ENCODE data around the gene DYNC2H1. TPM values are rescaled to one million over a fixed set of nuclear protein-coding genes. Genes with fewer than 3 reads are reported as not detected.

DYNC2H1 gene
- polyA plus RNA-seq, 4 donors: 0.22 to 9.1 (median 2.4) TPM

- FAIRE-seq (no peak), DNase-seq (no peak)
These were observed 113.6 kb downstream of the DYNC2H1 start for GRCh38 chr11:103222806-103223205.

DNA sequence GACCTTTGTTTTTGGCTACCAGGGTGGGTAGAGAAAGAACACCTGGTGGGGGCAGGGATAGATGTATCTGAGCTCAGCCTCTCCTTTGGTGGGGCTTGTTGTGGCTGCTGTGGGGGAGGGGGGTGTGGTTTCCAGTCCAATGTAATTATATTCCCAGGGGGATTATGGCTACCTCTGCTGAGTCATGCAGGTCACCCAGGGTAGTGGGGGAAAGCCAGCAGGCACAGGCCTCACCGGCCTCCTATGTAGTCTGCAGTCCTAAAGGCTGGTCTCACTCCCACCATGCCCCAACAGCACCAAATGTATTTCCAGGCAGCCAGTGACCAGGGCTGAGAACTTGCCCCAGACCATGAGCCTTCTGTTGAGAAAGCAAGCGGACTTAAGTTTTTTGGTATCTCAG is 119.6 kb downstream of the DYNC2H1 start:
- H3K27ac ChIP-seq (ENCODE audit: low read depth in 1 of 3, low read length in 2 of 3): no peak overlapping the region
- WGBS, 3 donors: 88 to 100% (median 93%) methylated on average over 2 of the region's 2 CpGs
- FAIRE-seq: no peak

More at GRCh38 chr11:103222806-103223205, 113.6 kb downstream of the DYNC2H1 start:
- H3K27me3 ChIP-seq (ENCODE audit: control insufficient read depth in 3 of 3, insufficient read depth in 3 of 3, low read length in 3 of 3): no peaks in the 10 kb centered on the region
- no peaks in the 10 kb centered on the region for H3K9me3 ChIP-seq (ENCODE audit: control insufficient read depth in 2 of 2, insufficient read depth in 1 of 2, low read depth in 1 of 2, low read length in 1 of 2)
- no peaks in the 10 kb centered on the region for H3K4me1 ChIP-seq (ENCODE audit: control insufficient read depth in 3 of 3, insufficient read depth in 2 of 3, low read depth in 1 of 3, low read length in 2 of 3)
- no peaks in the 10 kb centered on the region for H3K36me3 ChIP-seq (ENCODE audit: control insufficient read depth in 3 of 3, insufficient read depth in 2 of 3, low read depth in 1 of 3, low read length in 3 of 3)
- WGBS, 3 donors: 66 to 71% (median 70%) methylated on average over 3 of the region's 3 CpGs
- H3K4me3 ChIP-seq (ENCODE audit: low read depth in 1 of 3, low read length in 3 of 3): no peak overlapping the region
- H3K27ac ChIP-seq (ENCODE audit: low read depth in 1 of 3, low read length in 2 of 3): no peak overlapping the region

DNA sequence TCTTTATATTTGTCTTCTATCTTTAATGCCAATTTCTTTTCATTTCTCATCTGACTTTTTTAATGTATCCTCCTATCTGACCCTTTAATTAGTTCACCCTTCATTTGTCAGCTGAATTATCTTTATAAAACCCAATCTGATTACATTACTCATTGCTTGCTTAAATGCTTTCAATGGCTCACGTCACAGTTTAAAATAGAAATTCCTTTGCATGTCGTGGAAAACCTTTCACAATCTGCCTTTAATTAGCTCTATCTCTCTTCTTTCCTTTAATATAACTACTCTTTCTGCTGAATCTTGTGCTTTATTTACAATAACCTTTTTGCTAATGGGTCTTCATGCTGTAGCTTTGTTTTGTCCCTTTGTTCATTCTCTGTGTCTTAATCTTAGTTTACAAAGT is 125.7 kb downstream of the DYNC2H1 start:
- Histone ChIP-seq H3K27ac (ENCODE audit: low read depth in 1 of 3, low read length in 2 of 3) (no peak overlapping the region), H3K27me3 (ENCODE audit: control insufficient read depth in 3 of 3, insufficient read depth in 3 of 3, low read length in 3 of 3) (no peaks in the 10 kb centered on the region), H3K36me3 (ENCODE audit: control insufficient read depth in 3 of 3, insufficient read depth in 2 of 3, low read depth in 1 of 3, low read length in 3 of 3) (no peaks in the 10 kb centered on the region), H3K4me3 (ENCODE audit: low read depth in 1 of 3, low read length in 3 of 3) (no peak overlapping the region), H3K4me1 (ENCODE audit: control insufficient read depth in 3 of 3, insufficient read depth in 2 of 3, low read depth in 1 of 3, low read length in 2 of 3) (no peaks in the 10 kb centered on the region), H3K9me3 (ENCODE audit: control insufficient read depth in 2 of 2, insufficient read depth in 1 of 2, low read depth in 1 of 2, low read length in 1 of 2) (no peaks in the 10 kb centered on the region)
- DNase-seq: no peak
- FAIRE-seq: no peak
- WGBS, 3 donors: 63 to 88% (median 81%) methylated on average over 2 of the region's 2 CpGs

More for the DNA sequence above, 119.6 kb downstream of the DYNC2H1 start:
- H3K27me3 ChIP-seq (ENCODE audit: control insufficient read depth in 3 of 3, insufficient read depth in 3 of 3, low read length in 3 of 3): no peaks in the 10 kb centered on the region
- H3K36me3 ChIP-seq (ENCODE audit: control insufficient read depth in 3 of 3, insufficient read depth in 2 of 3, low read depth in 1 of 3, low read length in 3 of 3): no peaks in the 10 kb centered on the region
- no peak overlapping the region for H3K4me3 ChIP-seq (ENCODE audit: low read depth in 1 of 3, low read length in 3 of 3)
- H3K9me3 ChIP-seq (ENCODE audit: control insufficient read depth in 2 of 2, insufficient read depth in 1 of 2, low read depth in 1 of 2, low read length in 1 of 2): no peaks in the 10 kb centered on the region
- no peaks in the 10 kb centered on the region for H3K4me1 ChIP-seq (ENCODE audit: control insufficient read depth in 3 of 3, insufficient read depth in 2 of 3, low read depth in 1 of 3, low read length in 2 of 3)
- DNase-seq: no peak

DNA sequence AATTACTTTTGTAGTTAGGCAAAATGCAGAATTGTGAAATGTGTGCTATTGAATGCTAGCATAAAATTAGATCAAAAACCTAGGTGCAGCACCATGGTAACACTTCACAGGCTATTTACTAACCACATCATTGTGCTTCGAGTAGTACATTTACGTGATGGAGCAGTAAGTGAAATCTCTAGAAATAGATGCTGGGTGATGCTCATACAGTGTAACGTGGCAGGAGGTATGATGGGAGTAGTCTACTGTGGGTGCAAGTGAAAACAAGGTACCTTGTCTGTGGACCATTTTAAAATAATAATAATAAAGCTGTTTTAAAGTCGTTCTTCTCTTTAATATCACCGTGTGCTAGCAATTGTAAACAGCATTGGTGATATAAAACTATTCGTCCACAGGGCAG is 132.3 kb downstream of the DYNC2H1 start:
- Histone ChIP-seq H3K27me3 (ENCODE audit: control insufficient read depth in 3 of 3, insufficient read depth in 3 of 3, low read length in 3 of 3) (no peaks in the 10 kb centered on the region), H3K27ac (ENCODE audit: low read depth in 1 of 3, low read length in 2 of 3) (no peak overlapping the region), H3K36me3 (ENCODE audit: control insufficient read depth in 3 of 3, insufficient read depth in 2 of 3, low read depth in 1 of 3, low read length in 3 of 3) (peaks cover 0 to 4% (median 0%) of the 10 kb centered on the region in 3 donors), H3K4me3 (ENCODE audit: low read depth in 1 of 3, low read length in 3 of 3) (no peak overlapping the region), H3K4me1 (ENCODE audit: control insufficient read depth in 3 of 3, insufficient read depth in 2 of 3, low read depth in 1 of 3, low read length in 2 of 3) (no peaks in the 10 kb centered on the region), H3K9me3 (ENCODE audit: control insufficient read depth in 2 of 2, insufficient read depth in 1 of 2, low read depth in 1 of 2, low read length in 1 of 2) (no peaks in the 10 kb centered on the region)
- FAIRE-seq: no peak
- WGBS, 3 donors: 71 to 87% (median 81%) methylated on average over 6 of the region's 6 CpGs
- no peak for DNase-seq

- no peak overlapping the region for H3K27ac ChIP-seq (ENCODE audit: low read depth in 1 of 3, low read length in 2 of 3)
- no peaks in the 10 kb centered on the region for H3K4me1 ChIP-seq (ENCODE audit: control insufficient read depth in 3 of 3, insufficient read depth in 2 of 3, low read depth in 1 of 3, low read length in 2 of 3)
- no peak for FAIRE-seq
- no peaks in the 10 kb centered on the region for H3K27me3 ChIP-seq (ENCODE audit: control insufficient read depth in 3 of 3, insufficient read depth in 3 of 3, low read length in 3 of 3)
- no peak for DNase-seq
- H3K9me3 ChIP-seq (ENCODE audit: control insufficient read depth in 2 of 2, insufficient read depth in 1 of 2, low read depth in 1 of 2, low read length in 1 of 2): no peaks in the 10 kb centered on the region
- H3K36me3 ChIP-seq (ENCODE audit: control insufficient read depth in 3 of 3, insufficient read depth in 2 of 3, low read depth in 1 of 3, low read length in 3 of 3): no peaks in the 10 kb centered on the region
- no peak overlapping the region for H3K4me3 ChIP-seq (ENCODE audit: low read depth in 1 of 3, low read length in 3 of 3)
These were observed 144.9 kb downstream of the DYNC2H1 start for GRCh38 chr11:103254123-103254522.

DNA sequence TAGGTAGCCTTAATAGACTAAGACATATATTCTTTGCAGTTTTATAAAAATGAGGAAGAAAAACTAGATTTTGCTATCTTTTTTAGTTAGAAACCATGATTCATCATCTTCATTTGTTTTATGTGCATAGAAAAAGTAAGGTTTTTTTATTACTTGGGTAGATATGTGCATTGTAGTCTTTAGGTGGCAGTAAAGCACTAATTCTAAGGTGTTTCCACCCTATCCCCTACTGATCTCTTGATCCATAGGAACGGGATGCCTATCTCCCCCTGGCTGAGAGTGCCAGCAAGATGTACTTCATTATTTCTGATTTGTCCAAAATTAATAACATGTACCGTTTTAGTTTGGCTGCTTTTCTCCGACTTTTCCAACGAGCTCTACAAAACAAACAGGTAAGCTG is 148.1 kb downstream of the DYNC2H1 start:
- DNase-seq (peak in 1 of 2 donors; percentile 14), FAIRE-seq (no peak)
- H3K36me3 ChIP-seq (ENCODE audit: control insufficient read depth in 3 of 3, insufficient read depth in 2 of 3, low read depth in 1 of 3, low read length in 3 of 3): peaks cover 0 to 8% (median 0%) of the 10 kb centered on the region in 3 donors
- no peaks in the 10 kb centered on the region for H3K9me3 ChIP-seq (ENCODE audit: control insufficient read depth in 2 of 2, insufficient read depth in 1 of 2, low read depth in 1 of 2, low read length in 1 of 2)
- WGBS, 3 donors: 73 to 88% (median 77%) methylated on average over 4 of the region's 4 CpGs
- no peaks in the 10 kb centered on the region for H3K27me3 ChIP-seq (ENCODE audit: control insufficient read depth in 3 of 3, insufficient read depth in 3 of 3, low read length in 3 of 3)
- no peaks in the 10 kb centered on the region for H3K4me1 ChIP-seq (ENCODE audit: control insufficient read depth in 3 of 3, insufficient read depth in 2 of 3, low read depth in 1 of 3, low read length in 2 of 3)
- no peak overlapping the region for H3K27ac ChIP-seq (ENCODE audit: low read depth in 1 of 3, low read length in 2 of 3)
- no peak overlapping the region for H3K4me3 ChIP-seq (ENCODE audit: low read depth in 1 of 3, low read length in 3 of 3)

DNA sequence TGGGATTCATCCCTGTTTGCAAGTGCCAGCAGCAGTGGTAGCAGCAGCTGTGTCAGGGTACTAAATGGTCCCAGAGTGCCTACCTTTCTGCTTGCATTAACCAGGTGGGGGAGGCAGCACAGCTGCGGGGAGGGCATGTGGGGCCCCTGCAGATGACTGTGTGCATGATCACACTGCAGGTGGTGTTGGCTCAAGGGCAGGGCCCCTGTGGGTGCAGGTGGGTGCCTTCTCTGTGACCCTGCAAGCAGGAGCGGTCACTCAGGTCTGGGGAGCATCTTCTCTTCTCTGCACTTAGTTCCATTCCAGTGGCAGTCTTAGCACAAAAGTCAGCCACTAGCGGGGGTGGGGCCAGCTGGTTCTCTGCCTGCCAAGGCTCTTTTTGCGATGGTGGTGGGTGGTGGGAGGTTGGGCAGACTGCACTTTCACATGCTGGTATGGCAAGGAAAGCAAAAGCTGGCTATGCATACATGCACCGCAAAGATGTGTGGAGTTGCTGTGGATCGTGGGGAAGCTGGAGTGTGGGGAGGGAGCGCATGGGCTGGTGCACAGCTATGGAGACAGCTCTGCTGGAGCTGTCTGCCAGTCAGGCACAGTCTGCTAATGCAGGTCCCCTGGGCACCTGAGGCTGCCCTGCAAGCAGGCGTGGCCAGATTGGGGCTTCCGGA is 157.1 kb downstream of the DYNC2H1 start:
- DNase-seq (no peak), FAIRE-seq (no peak)
- Histone ChIP-seq H3K9me3 (ENCODE audit: control insufficient read depth in 2 of 2, insufficient read depth in 1 of 2, low read depth in 1 of 2, low read length in 1 of 2) (no peaks in the 10 kb centered on the region), H3K4me3 (ENCODE audit: low read depth in 1 of 3, low read length in 3 of 3) (no peak overlapping the region), H3K27me3 (ENCODE audit: control insufficient read depth in 3 of 3, insufficient read depth in 3 of 3, low read length in 3 of 3) (no peaks in the 10 kb centered on the region), H3K36me3 (ENCODE audit: control insufficient read depth in 3 of 3, insufficient read depth in 2 of 3, low read depth in 1 of 3, low read length in 3 of 3) (peaks cover 0 to 4% (median 0%) of the 10 kb centered on the region in 3 donors), H3K27ac (ENCODE audit: low read depth in 1 of 3, low read length in 2 of 3) (no peak overlapping the region), H3K4me1 (ENCODE audit: control insufficient read depth in 3 of 3, insufficient read depth in 2 of 3, low read depth in 1 of 3, low read length in 2 of 3) (no peaks in the 10 kb centered on the region)
- 94 to 95% (median 94%) methylated on average over 9 of the region's 9 CpGs for WGBS, 3 donors

DNA sequence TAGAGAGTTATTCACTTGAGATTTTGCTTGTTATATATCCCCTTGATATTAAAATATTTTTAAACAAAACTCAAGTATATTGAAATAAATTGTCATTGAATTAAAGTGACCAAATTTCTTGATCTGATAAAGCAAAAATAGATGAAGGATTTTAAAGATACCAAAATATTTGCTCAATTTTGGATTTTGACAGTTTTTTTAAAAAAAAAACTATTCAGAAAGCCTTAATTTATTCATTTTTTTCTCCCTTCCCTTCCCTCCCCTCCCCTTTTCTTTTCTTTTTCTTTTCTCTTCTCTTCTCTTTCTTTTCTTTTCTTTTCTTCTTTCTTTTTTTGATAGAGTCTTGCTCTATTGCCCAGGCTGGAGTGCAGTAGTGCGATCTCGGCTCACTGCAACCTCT is 163.7 kb downstream of the DYNC2H1 start:
- H3K4me1 ChIP-seq (ENCODE audit: control insufficient read depth in 3 of 3, insufficient read depth in 2 of 3, low read depth in 1 of 3, low read length in 2 of 3): no peaks in the 10 kb centered on the region
- peak; percentile 44 for FAIRE-seq
- H3K9me3 ChIP-seq (ENCODE audit: control insufficient read depth in 2 of 2, insufficient read depth in 1 of 2, low read depth in 1 of 2, low read length in 1 of 2): peaks cover 0 to 3% of the 10 kb centered on the region in 2 donors
- DNase-seq: no peak
- H3K27ac ChIP-seq (ENCODE audit: low read depth in 1 of 3, low read length in 2 of 3): no peak overlapping the region
- 97% methylated on average over 2 of the region's 2 CpGs for whole genome bisulfite sequencing, 3 donors
- no peak overlapping the region for H3K4me3 ChIP-seq (ENCODE audit: low read depth in 1 of 3, low read length in 3 of 3)
- H3K27me3 ChIP-seq (ENCODE audit: control insufficient read depth in 3 of 3, insufficient read depth in 3 of 3, low read length in 3 of 3): no peaks in the 10 kb centered on the region
- H3K36me3 ChIP-seq (ENCODE audit: control insufficient read depth in 3 of 3, insufficient read depth in 2 of 3, low read depth in 1 of 3, low read length in 3 of 3): no peaks in the 10 kb centered on the region

- FAIRE-seq: no peak
These were observed 164.8 kb downstream of the DYNC2H1 start for GRCh38 chr11:103274025-103274424.

More at GRCh38 chr11:103274025-103274424, 164.8 kb downstream of the DYNC2H1 start:
- H3K9me3 ChIP-seq (ENCODE audit: control insufficient read depth in 2 of 2, insufficient read depth in 1 of 2, low read depth in 1 of 2, low read length in 1 of 2): peaks cover 0 to 3% of the 10 kb centered on the region in 2 donors
- H3K4me1 ChIP-seq (ENCODE audit: control insufficient read depth in 3 of 3, insufficient read depth in 2 of 3, low read depth in 1 of 3, low read length in 2 of 3): no peaks in the 10 kb centered on the region
- no peak overlapping the region for H3K4me3 ChIP-seq (ENCODE audit: low read depth in 1 of 3, low read length in 3 of 3)
- no peaks in the 10 kb centered on the region for H3K36me3 ChIP-seq (ENCODE audit: control insufficient read depth in 3 of 3, insufficient read depth in 2 of 3, low read depth in 1 of 3, low read length in 3 of 3)
- no peak overlapping the region for H3K27ac ChIP-seq (ENCODE audit: low read depth in 1 of 3, low read length in 2 of 3)
- H3K27me3 ChIP-seq (ENCODE audit: control insufficient read depth in 3 of 3, insufficient read depth in 3 of 3, low read length in 3 of 3): no peaks in the 10 kb centered on the region
- DNase-seq: peak in 1 of 2 donors; percentile 18

Data from small intestine (tissue), 7 donors.